ENCODE measurements around the gene MOB2. TPM values are rescaled to one million over a fixed set of nuclear protein-coding genes. Genes with fewer than 3 reads are reported as not detected.

Gene MOB2
- total RNA-seq, 4 donors from 2014 or later = 63.8 to 104 (median 95.8) TPM

GRCh38 chr11:1422981-1423380 lies 63.6 kb downstream of the MOB2 start:
- H3K27me3 ChIP-seq = peaks cover 36% of the 10 kb centered on the region
- DNase-seq (ENCODE audit: low spot score in 2 of 2) = no peak
- TF ChIP-seq CTCF (IDR thresholded peaks at IDR 0.05) = no peak
- WGBS = 84% methylated on average over 11 of the region's 15 CpGs
- H3K4me1 ChIP-seq = no peaks in the 10 kb centered on the region
- no peak overlapping the region for H3K27ac ChIP-seq
- H3K36me3 ChIP-seq = no peaks in the 10 kb centered on the region
- no peak overlapping the region for H3K4me3 ChIP-seq
- peaks cover 21% of the 10 kb centered on the region for H3K9me3 ChIP-seq

GRCh38 chr11:1422481-1422880 lies 64.1 kb downstream of the MOB2 start:
- H3K4me1 ChIP-seq = no peaks in the 10 kb centered on the region
- 68% methylated on average over 7 of the region's 9 CpGs for WGBS
- TF ChIP-seq POLR2AphosphoS5 (IDR thresholded peaks at IDR 0.05) (no peak), CTCF (IDR thresholded peaks at IDR 0.05) (no peak), POLR2A (IDR thresholded peaks at IDR 0.05) (no peak), EP300 (IDR thresholded peaks at IDR 0.05) (no peak)
- DNase-seq (ENCODE audit: low spot score in 2 of 2) = no peak
- H3K4me3 ChIP-seq = no peak overlapping the region
- H3K27ac ChIP-seq = no peak overlapping the region
- no peaks in the 10 kb centered on the region for H3K36me3 ChIP-seq
- peaks cover 26% of the 10 kb centered on the region for H3K9me3 ChIP-seq
- H3K27me3 ChIP-seq = peaks cover 35% of the 10 kb centered on the region

- Histone ChIP-seq H3K9me3 (peaks cover 30% of the 10 kb centered on the region), H3K27ac (no peak overlapping the region), H3K4me1 (no peaks in the 10 kb centered on the region), H3K4me3 (no peak overlapping the region), H3K36me3 (no peaks in the 10 kb centered on the region), H3K27me3 (peaks cover 27% of the 10 kb centered on the region)
- DNase-seq (ENCODE audit: low spot score in 2 of 2) = no peak
- 83% methylated on average over 10 of the region's 11 CpGs for WGBS
- no peak for TF ChIP-seq POLR2AphosphoS5 (IDR thresholded peaks at IDR 0.05)
Measured at GRCh38 chr11:1421291-1421690, 65.3 kb downstream of the MOB2 start.

- no peaks in the 10 kb centered on the region for H3K4me1 ChIP-seq
- no peak for TF ChIP-seq EP300 (IDR thresholded peaks at IDR 0.05)
- TF ChIP-seq POLR2A (IDR thresholded peaks at IDR 0.05) = no peak
- no peak for TF ChIP-seq CTCF (IDR thresholded peaks at IDR 0.05)
- no peak for TF ChIP-seq POLR2AphosphoS5 (IDR thresholded peaks at IDR 0.05)
- no peak overlapping the region for H3K27ac ChIP-seq
- no peak overlapping the region for H3K4me3 ChIP-seq
- H3K27me3 ChIP-seq = peaks cover 16% of the 10 kb centered on the region
- H3K36me3 ChIP-seq = no peaks in the 10 kb centered on the region
- no peak for DNase-seq (ENCODE audit: low spot score in 2 of 2)
- WGBS = 92% methylated on average over 11 of the region's 17 CpGs
- H3K9me3 ChIP-seq = peaks cover 30% of the 10 kb centered on the region
Measured at GRCh38 chr11:1419811-1420210, 66.8 kb downstream of the MOB2 start.

Other genes starting within 250 kb of the MOB2 start
- 100 to 1,000 TPM in 2 of 4 donors, 10 to 100 TPM in 2; 96.6 to 105 (median 100) TPM for gene TOLLIP, start 177.1 kb downstream of the MOB2 start, total RNA-seq
- gene BRSK2, start 96.8 kb downstream of the MOB2 start, total RNA-seq = under 1 TPM in 2 of 4 donors, not detected in 2; 0.26 to 0.30 TPM
- 1 to 10 TPM; 1.9 to 4.8 (median 3.0) TPM for gene DUSP8, start 85.5 kb upstream of the MOB2 start, total RNA-seq
- 1 to 10 TPM in 2 of 4 donors, not detected in 2; 1.0 to 1.2 TPM for gene KRTAP5-1, start 98.5 kb upstream of the MOB2 start, total RNA-seq
- gene KRTAP5-2, start 111.5 kb upstream of the MOB2 start, total RNA-seq = 10 to 100 TPM in 1 of 4 donors, 1 to 10 TPM in 2, not detected in 1; 1.7 to 12.0 (median 4.6) TPM
- gene KRTAP5-3, start 121.7 kb upstream of the MOB2 start, total RNA-seq = 10 to 100 TPM in 1 of 4 donors, 1 to 10 TPM in 2, not detected in 1; 3.7 to 14.9 (median 4.4) TPM
- gene KRTAP5-4, start 135.4 kb upstream of the MOB2 start, total RNA-seq = 1 to 10 TPM in 2 of 4 donors, under 1 TPM in 1, not detected in 1; 0.55 to 3.6 (median 3.5) TPM
- gene KRTAP5-5, start 143.0 kb upstream of the MOB2 start, total RNA-seq = 1 to 10 TPM in 2 of 4 donors, under 1 TPM in 1, not detected in 1; 0.79 to 2.7 (median 1.2) TPM
- 10 to 100 TPM in 1 of 4 donors, 1 to 10 TPM in 1, not detected in 2; 2.3 to 24.1 TPM for gene KRTAP5-6, start 210.4 kb upstream of the MOB2 start, total RNA-seq

Data from suprapubic skin (tissue), 4 donors.